NCI-H524 (cell line): Measurements from ENCODE around the gene JARID2.
"Not testable (repeated sequence)": the region's sequence is repeated elsewhere in the genome, so short reads cannot be mapped to it uniquely, and the experiment has no call there.

Source experiments
- DNase-seq, 2 experiments: peaks; one replicate each; lab custom pipeline; 2025; lab: John Stamatoyannopoulos, UW

Gene JARID2

GRCh38 chr6:15288856-15289255 lies 43.0 kb downstream of the JARID2 start:
- no peak for DNase-seq

GRCh38 chr6:15289456-15289855 lies 43.6 kb downstream of the JARID2 start:
- DNase-seq = not testable (repeated sequence)

GRCh38 chr6:15290067-15290680 lies 44.3 kb downstream of the JARID2 start:
- DNase-seq = no peak

- peak; percentile 73 to 76 for DNase-seq
Observed at GRCh38 chr6:15290962-15291704, 45.3 kb downstream of the JARID2 start.

- DNase-seq = no peak
Observed at GRCh38 chr6:15292721-15293302, 46.9 kb downstream of the JARID2 start.

GRCh38 chr6:15293674-15294073 lies 47.8 kb downstream of the JARID2 start:
- no peak for DNase-seq

GRCh38 chr6:15294504-15294903 lies 48.6 kb downstream of the JARID2 start:
- DNase-seq = no peak

GRCh38 chr6:15296249-15296648 lies 50.4 kb downstream of the JARID2 start:
- no peak for DNase-seq

- DNase-seq = no peak
Observed at GRCh38 chr6:15296735-15297134, 50.9 kb downstream of the JARID2 start.

GRCh38 chr6:15297167-15297566 lies 51.3 kb downstream of the JARID2 start:
- DNase-seq = not testable (repeated sequence)

- no peak for DNase-seq
Observed at GRCh38 chr6:15297895-15298590, 52.2 kb downstream of the JARID2 start.

- DNase-seq = no peak
Observed at GRCh38 chr6:15299430-15300131, 53.7 kb downstream of the JARID2 start.

- DNase-seq = no peak
Observed at GRCh38 chr6:15301179-15302006, 55.5 kb downstream of the JARID2 start.

- peak in 1 of 2 experiments; percentile 42 for DNase-seq
Observed at GRCh38 chr6:15303162-15303919, 57.5 kb downstream of the JARID2 start.

GRCh38 chr6:15303920-15304291 lies 58.0 kb downstream of the JARID2 start:
- DNase-seq = no peak

GRCh38 chr6:15304337-15305042 lies 58.6 kb downstream of the JARID2 start:
- peak in 1 of 2 experiments; percentile 22 for DNase-seq

GRCh38 chr6:15305496-15305895 lies 59.6 kb downstream of the JARID2 start:
- no peak for DNase-seq

- no peak for DNase-seq
Observed at GRCh38 chr6:15305909-15306308, 60.0 kb downstream of the JARID2 start.

- DNase-seq = peak in 1 of 2 experiments; percentile 24
Observed at GRCh38 chr6:15308435-15309213, 62.8 kb downstream of the JARID2 start.
